Measurements from ENCODE around the gene OR6K3.

The OR6K3 gene

DNA sequence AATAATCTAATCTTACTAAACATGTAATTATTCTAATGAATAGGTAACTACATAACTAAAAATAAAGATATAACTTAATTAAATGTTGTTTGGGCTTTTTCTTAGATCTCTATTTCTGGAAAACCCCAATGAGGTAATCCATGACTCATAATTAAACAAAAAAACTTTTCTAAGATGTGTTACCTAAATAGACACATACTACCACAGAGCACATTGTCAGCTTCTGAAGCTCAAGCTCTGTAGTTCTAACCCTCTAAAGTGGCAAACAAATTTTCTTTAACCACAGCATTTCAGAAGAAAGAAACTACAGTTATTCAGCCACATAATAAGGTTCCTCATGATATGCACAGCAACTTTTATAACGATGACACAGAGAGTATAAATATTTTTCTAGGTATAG, 4.2 kb downstream of the OR6K3 start:
- no peak overlapping the region for H3K27ac ChIP-seq
- TF ChIP-seq, protein P1, sequence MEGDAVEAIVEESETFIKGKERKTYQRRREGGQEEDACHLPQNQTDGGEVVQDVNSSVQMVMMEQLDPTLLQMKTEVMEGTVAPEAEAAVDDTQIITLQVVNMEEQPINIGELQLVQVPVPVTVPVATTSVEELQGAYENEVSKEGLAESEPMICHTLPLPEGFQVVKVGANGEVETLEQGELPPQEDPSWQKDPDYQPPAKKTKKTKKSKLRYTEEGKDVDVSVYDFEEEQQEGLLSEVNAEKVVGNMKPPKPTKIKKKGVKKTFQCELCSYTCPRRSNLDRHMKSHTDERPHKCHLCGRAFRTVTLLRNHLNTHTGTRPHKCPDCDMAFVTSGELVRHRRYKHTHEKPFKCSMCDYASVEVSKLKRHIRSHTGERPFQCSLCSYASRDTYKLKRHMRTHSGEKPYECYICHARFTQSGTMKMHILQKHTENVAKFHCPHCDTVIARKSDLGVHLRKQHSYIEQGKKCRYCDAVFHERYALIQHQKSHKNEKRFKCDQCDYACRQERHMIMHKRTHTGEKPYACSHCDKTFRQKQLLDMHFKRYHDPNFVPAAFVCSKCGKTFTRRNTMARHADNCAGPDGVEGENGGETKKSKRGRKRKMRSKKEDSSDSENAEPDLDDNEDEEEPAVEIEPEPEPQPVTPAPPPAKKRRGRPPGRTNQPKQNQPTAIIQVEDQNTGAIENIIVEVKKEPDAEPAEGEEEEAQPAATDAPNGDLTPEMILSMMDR (IDR thresholded peaks at IDR 0.05; ENCODE audit: low read depth, low read length): no peak
- no peaks in the 10 kb centered on the region for H3K36me3 ChIP-seq
- no peak overlapping the region for H3K4me3 ChIP-seq (ENCODE audit: low read depth, low read length)
- DNase-seq: no peak
- no peaks in the 10 kb centered on the region for H3K9me3 ChIP-seq (ENCODE audit: severe bottlenecking)
- peaks cover 76% of the 10 kb centered on the region for H3K27me3 ChIP-seq (ENCODE audit: insufficient read depth, low read depth, severe bottlenecking)

DNA sequence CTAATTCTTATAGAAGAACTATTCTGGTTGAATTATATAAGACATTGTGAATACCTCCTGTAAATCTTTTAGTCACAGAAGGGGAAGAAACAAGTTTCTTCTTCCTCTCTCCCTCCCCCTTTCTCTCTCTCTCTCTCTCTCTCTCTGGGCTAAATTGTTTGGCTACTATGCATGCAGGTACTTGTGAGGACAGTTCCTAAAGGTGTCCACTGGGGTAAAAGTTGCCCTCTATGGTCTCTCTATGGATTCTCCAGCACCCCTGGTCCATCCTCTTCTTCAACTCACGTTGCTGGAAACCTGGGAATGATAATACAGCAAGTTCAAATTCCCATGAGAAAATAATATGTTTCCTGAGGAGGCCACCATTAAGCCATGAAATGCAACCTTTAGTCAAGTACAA, 5.8 kb downstream of the OR6K3 start:
- no peak for DNase-seq
- TF ChIP-seq, protein P1 (IDR thresholded peaks at IDR 0.05; ENCODE audit: low read depth, low read length): no peak
- H3K4me3 ChIP-seq (ENCODE audit: low read depth, low read length): no peak overlapping the region
- H3K36me3 ChIP-seq: no peaks in the 10 kb centered on the region
- H3K9me3 ChIP-seq (ENCODE audit: severe bottlenecking): no peaks in the 10 kb centered on the region
- no peak overlapping the region for H3K27ac ChIP-seq
- H3K27me3 ChIP-seq (ENCODE audit: insufficient read depth, low read depth, severe bottlenecking): peaks cover 70% of the 10 kb centered on the region

DNA sequence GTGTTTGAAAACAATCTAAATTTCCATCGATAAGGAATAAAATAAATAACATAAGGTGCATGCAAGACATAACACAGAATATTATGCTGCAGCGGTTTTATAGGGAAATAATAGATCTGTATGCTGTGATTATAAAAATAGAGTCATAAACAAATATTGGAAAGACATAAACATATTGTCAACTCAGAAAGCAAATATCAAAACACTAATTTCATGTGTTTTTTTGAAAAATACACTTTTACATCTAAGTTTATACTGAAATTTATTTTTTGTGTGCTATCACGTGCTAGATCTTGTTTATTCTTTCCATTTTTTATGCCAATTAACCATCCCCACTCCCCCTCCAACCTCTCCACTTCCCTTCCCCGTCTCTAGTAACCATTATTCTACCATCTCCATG, 9.4 kb downstream of the OR6K3 start:
- H3K27me3 ChIP-seq (ENCODE audit: insufficient read depth, low read depth, severe bottlenecking): peaks cover 61% of the 10 kb centered on the region
- TF ChIP-seq, protein P1 (IDR thresholded peaks at IDR 0.05; ENCODE audit: low read depth, low read length): no peak
- no peak overlapping the region for H3K4me3 ChIP-seq (ENCODE audit: low read depth, low read length)
- no peak for DNase-seq
- no peaks in the 10 kb centered on the region for H3K9me3 ChIP-seq (ENCODE audit: severe bottlenecking)
- no peaks in the 10 kb centered on the region for H3K36me3 ChIP-seq
- no peak overlapping the region for H3K27ac ChIP-seq

DNA sequence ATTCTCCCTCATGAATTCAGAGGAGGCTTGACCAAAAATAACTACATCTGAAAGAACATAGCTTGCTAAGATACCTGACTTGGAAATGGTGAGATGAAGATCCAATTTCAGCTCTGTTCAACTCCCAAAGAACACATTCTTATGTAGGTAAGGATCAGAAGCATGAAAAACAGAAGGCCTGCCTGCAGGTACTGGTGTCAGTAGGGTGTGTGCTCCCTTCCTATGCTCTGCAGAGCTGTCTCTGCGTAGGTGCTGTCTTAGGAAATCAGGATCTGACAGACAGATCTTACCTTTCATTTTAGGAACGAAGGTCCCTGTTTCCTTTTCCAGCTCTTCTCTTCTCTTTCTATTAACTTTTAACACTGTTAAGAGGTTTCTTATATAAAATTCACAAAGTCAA, 14.4 kb downstream of the OR6K3 start:
- Histone ChIP-seq H3K4me3 (ENCODE audit: low read depth, low read length) (no peak overlapping the region), H3K27ac (no peak overlapping the region), H3K9me3 (ENCODE audit: severe bottlenecking) (no peaks in the 10 kb centered on the region), H3K36me3 (no peaks in the 10 kb centered on the region), H3K27me3 (ENCODE audit: insufficient read depth, low read depth, severe bottlenecking) (peaks cover 55% of the 10 kb centered on the region)
- no peak for DNase-seq
- TF ChIP-seq, protein P1 (IDR thresholded peaks at IDR 0.05; ENCODE audit: low read depth, low read length): no peak

DNA sequence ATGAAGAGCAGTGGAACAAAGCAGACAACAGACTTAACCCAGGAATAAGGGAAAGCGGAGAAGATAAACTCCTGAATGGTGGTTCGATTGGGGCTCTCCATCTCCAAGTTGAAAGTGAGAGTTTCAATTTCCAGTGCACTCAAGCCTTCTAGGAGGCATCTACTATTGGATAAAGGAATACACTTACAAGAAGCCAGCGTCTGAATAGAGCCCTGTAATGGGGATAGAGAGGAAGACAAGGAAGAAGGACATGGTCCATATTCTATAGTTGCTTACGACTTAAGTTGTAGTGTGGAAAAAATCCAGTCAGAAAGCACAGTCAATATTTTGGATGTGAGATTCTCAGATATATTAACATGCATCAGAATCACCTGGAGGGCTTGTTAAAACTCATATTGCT, 20.0 kb downstream of the OR6K3 start, which contains the start of gene OR6K2:
Gene OR6K2 (minus strand): TSS at position 101 of the 400 bp plus-strand sequence. CDS start 0 bp downstream, at position 101.
- Histone ChIP-seq H3K4me3 (ENCODE audit: low read depth, low read length) (no peak within 1 kb of the TSS), H3K9me3 (ENCODE audit: severe bottlenecking) (no peaks in the 10 kb centered on the region), H3K36me3 (no peaks in the 10 kb centered on the region), H3K27ac (no peak within 1 kb of the TSS), H3K27me3 (ENCODE audit: insufficient read depth, low read depth, severe bottlenecking) (peaks cover 73% of the 10 kb centered on the region)
- TF ChIP-seq, protein P1 (IDR thresholded peaks at IDR 0.05; ENCODE audit: low read depth, low read length): no peak
- no peak for DNase-seq

DNA sequence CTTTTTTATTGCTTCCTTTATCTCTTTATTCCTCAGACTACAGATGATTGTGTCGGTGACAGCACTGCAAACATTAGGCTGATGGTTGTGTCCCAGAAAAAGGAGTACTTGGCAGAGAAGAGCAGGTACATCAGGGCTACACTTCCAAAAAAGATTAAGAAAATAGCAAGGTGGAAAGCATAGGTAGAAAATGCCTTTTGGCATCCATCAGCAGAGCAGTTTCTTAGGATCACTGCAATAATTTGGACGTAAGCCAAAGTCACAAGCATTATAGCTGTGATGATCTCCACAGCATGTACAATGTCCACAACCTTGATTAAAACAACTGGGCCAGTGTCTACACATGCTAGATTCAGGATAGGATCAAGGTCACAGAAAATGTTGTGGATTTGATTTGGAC, 25.9 kb downstream of the OR6K3 start:
- DNase-seq: no peak
- Histone ChIP-seq H3K4me3 (ENCODE audit: low read depth, low read length) (no peak overlapping the region), H3K27ac (no peak overlapping the region), H3K9me3 (ENCODE audit: severe bottlenecking) (no peaks in the 10 kb centered on the region), H3K27me3 (ENCODE audit: insufficient read depth, low read depth, severe bottlenecking) (peaks cover 39% of the 10 kb centered on the region), H3K36me3 (no peaks in the 10 kb centered on the region)
- TF ChIP-seq, protein P1 (IDR thresholded peaks at IDR 0.05; ENCODE audit: low read depth, low read length): no peak
